B cell (primary cell): ENCODE data around the gene TOMM7. TPM values are rescaled to one million over a fixed set of nuclear protein-coding genes. Genes with fewer than 3 reads are reported as not detected.

ENCODE experiments used
- ATAC-seq: fragments of 200-7000 bp; cut with Tn5 transposase; one replicate; pipeline ENCODE4 v1.10.0; 2021; ENCODE audit warnings: low read depth, mild to moderate bottlenecking, moderate number of reproducible peaks, moderate library complexity
- CTCF ChIA-PET: fragments of 350-600 bp; sonication (Branson Sonifier 250); formaldehyde crosslinking; loops from one replicate; lab custom pipeline; 2021; ENCODE audit warnings: antibody characterized with exemption, inconsistent platforms; lab: Charles Lee
- POLR2A ChIA-PET: fragments of 350-600 bp; sonication (Branson Sonifier 250); formaldehyde crosslinking; loops from one replicate; lab custom pipeline; 2021; ENCODE audit warnings: antibody characterized with exemption; lab: Charles Lee
- DNase-seq: peaks from one replicate; pipeline ENCODE4 v3.0.0; 2013
- H2AFZ ChIP-seq: 2 replicates; pipeline ENCODE4 v1.6.1; 2012; ENCODE audit warnings: mild to moderate bottlenecking, low read depth, low read length; ENCODE audit not compliant: insufficient read depth, poor library complexity, severe bottlenecking
- H3K27ac ChIP-seq, 2 donors: 1 replicate in 1 of 2; 2 replicates in 1 of 2; pipeline ENCODE4 v1.5.1; 2012 to 2013; ENCODE audit warnings: low read length in 2 of 2, mild to moderate bottlenecking in 2 of 2, moderate library complexity in 1 of 2
- H3K27me3 ChIP-seq, 4 experiments: fragments of 200-600 bp in 1 of 4; sonication (generic) in 1 of 4; replicated peaks in 1 of 4; 1 replicate in 2 of 4; 2 replicates in 2 of 4; pipeline versions ENCODE4 v1.6.1 to v1.7.0; 2013 to 2016; ENCODE audit warnings: low read length in 3 of 4, mild to moderate bottlenecking in 2 of 4, mixed read lengths in 1 of 4, moderate library complexity in 1 of 4; ENCODE audit not compliant: insufficient read depth in 4 of 4, control insufficient read depth in 3 of 4; ENCODE audit errors: control extremely low read depth in 1 of 4
- H3K36me3 ChIP-seq, 2 experiments: replicated peaks in 1 of 2; 1 replicate in 1 of 2; 2 replicates in 1 of 2; pipeline versions ENCODE4 v1.6.1 to v1.7.1; 2013; ENCODE audit warnings: low read length in 1 of 2; ENCODE audit not compliant: insufficient read depth in 2 of 2, control insufficient read depth in 1 of 2; ENCODE audit errors: control extremely low read depth in 1 of 2, extremely low read depth in 1 of 2
- H3K4me1 ChIP-seq, 2 donors: fragments of 200-600 bp in 1 of 2; sonication (generic) in 1 of 2; 1 replicate in 1 of 2; 2 replicates in 1 of 2; pipeline versions ENCODE4 v1.5.1 to v1.6.1; 2013 to 2017; ENCODE audit warnings: low read length in 2 of 2; ENCODE audit not compliant: control insufficient read depth in 2 of 2, insufficient read depth in 2 of 2
- H3K4me2 ChIP-seq: replicated peaks from 2 replicates; pipeline ENCODE3; 2012; ENCODE audit warnings: mild to moderate bottlenecking, low read depth, low read length; ENCODE audit not compliant: poor library complexity, severe bottlenecking
- H3K4me3 ChIP-seq, 5 experiments: fragments of 200-600 bp in 1 of 5; sonication (generic) in 1 of 5; 1 replicate in 3 of 5; 2 replicates in 2 of 5; pipeline versions ENCODE4 v1.5.1 to v1.7.0; 2011 to 2016; ENCODE audit warnings: low read length in 4 of 5, mild to moderate bottlenecking in 4 of 5, low read depth in 2 of 5, control low read depth in 1 of 5, moderate library complexity in 1 of 5; ENCODE audit not compliant: insufficient read depth in 1 of 5; ENCODE audit errors: control extremely low read depth in 1 of 5, extremely low read depth in 1 of 5
- H3K79me2 ChIP-seq: fragments of 200-600 bp; sonication (generic); one replicate; pipeline ENCODE4 v1.6.0; 2016; ENCODE audit warnings: low read length; ENCODE audit not compliant: control insufficient read depth, insufficient read depth
- H3K9ac ChIP-seq: fragments of 200-600 bp; sonication (generic); 2 replicates; pipeline ENCODE4 v1.6.1; 2017; ENCODE audit warnings: mild to moderate bottlenecking, low read length, moderate library complexity
- H3K9me3 ChIP-seq, 3 donors: one replicate each; pipeline versions ENCODE4 v1.6.1 to v1.7.1; 2013; ENCODE audit warnings: low read length in 2 of 3; ENCODE audit not compliant: control insufficient read depth in 2 of 3, insufficient read depth in 1 of 3; ENCODE audit errors: control extremely low read depth in 1 of 3
- H4K20me1 ChIP-seq: 2 replicates; pipeline ENCODE4 v1.6.0; 2012; ENCODE audit warnings: mild to moderate bottlenecking, low read length; ENCODE audit not compliant: insufficient read depth, control insufficient read depth, poor library complexity, severe bottlenecking
- H3K27ac Mint-ChIP-seq: one replicate; pipeline ENCODE4 v1.8.0; 2021; ENCODE audit warnings: mixed read lengths
- H3K27me3 Mint-ChIP-seq: one replicate; pipeline ENCODE4 v1.8.0; 2021; ENCODE audit warnings: mixed read lengths
- H3K4me1 Mint-ChIP-seq: one replicate; pipeline ENCODE4 v1.8.0; 2021; ENCODE audit warnings: mixed read lengths
- H3K4me3 Mint-ChIP-seq: one replicate; pipeline ENCODE4 v1.8.0; 2021; ENCODE audit warnings: mixed read lengths
- H3K9me3 Mint-ChIP-seq: one replicate; pipeline ENCODE4 v1.8.0; 2022; ENCODE audit warnings: mixed read lengths; ENCODE audit not compliant: insufficient read depth
- CTCF ChIP-seq: fragments of 200-600 bp; IDR thresholded peaks from one replicate; pipeline ENCODE4 v1.8.0; 2022; ENCODE audit warnings: antibody characterized with exemption, mild to moderate bottlenecking
- EZH2 ChIP-seq: IDR thresholded peaks from 2 replicates; pipeline ENCODE4 v1.6.1; 2012; ENCODE audit warnings: borderline replicate concordance, low read depth, mild to moderate bottlenecking, moderate library complexity, low read length; ENCODE audit not compliant: insufficient read depth, poor library complexity, severe bottlenecking
- WGBS: methylation state at CpG from one replicate; pipeline ENCODE4 v1.1.5; 2013; ENCODE audit warnings: missing lambda C conversion rate; ENCODE audit not compliant: insufficient coverage; 5-methylcytosine and 5-hydroxymethylcytosine counted together
- intact Hi-C: fragments of 100-400 bp; cut with micrococcal nuclease; formaldehyde crosslinking; loops from one replicate; pipeline ENCODE4 v1.10.0; 2022
- polyA plus RNA-seq: library from polyadenylated mRNA; depleted of rRNA; stranded (reverse); fragments of >200 nt; gene quantifications from 2 replicates; pipeline ENCODE4 v1.2.3, GENCODE V29; 2012
- total RNA-seq, 2 donors: library from RNA; stranded (reverse); fragments of 120-200 nt in 1 of 2; gene quantifications; 1 replicate in 1 of 2; 2 replicates in 1 of 2; pipeline versions ENCODE4 v1.2.3 to v1.2.4, GENCODE V29; 2013 to 2022

TOMM7 gene
- total and polyA plus RNA-seq, 2 donors (not counting 1 experiment from before 2014, with no cell fraction given), result 276 to 437 TPM

GRCh38 chr7:22846961-22847360, 24.3 kb upstream of the TOMM7 start:
- H3K4me3 ChIP-seq, result no peak overlapping the region
- H4K20me1 ChIP-seq, result no peaks in the 10 kb centered on the region
- no peaks in the 10 kb centered on the region for H3K79me2 ChIP-seq
- no peaks in the 10 kb centered on the region for H3K27me3 Mint-ChIP-seq
- ChIA-PET CTCF (interaction anchor here (1.7 kb wide), 1 partner anchor 208 kb away, joined by 4 read pairs; no protein-coding TSS in a partner anchor), POLR2A (no interaction called here)
- H3K36me3 ChIP-seq, result no peaks in the 10 kb centered on the region
- no peaks in the 10 kb centered on the region for H3K4me1 Mint-ChIP-seq
- H3K27ac Mint-ChIP-seq, result no peak overlapping the region
- no peak overlapping the region for H2AFZ ChIP-seq
- WGBS, result 100% methylated on average over 1 of the region's 1 CpG
- no peak for DNase-seq
- no peak for TF ChIP-seq EZH2
- no peak for TF ChIP-seq CTCF
- H3K9ac ChIP-seq, result no peak overlapping the region
- H3K27ac ChIP-seq, result no peak overlapping the region
- no peak overlapping the region for H3K4me3 Mint-ChIP-seq
- no peaks in the 10 kb centered on the region for H3K27me3 ChIP-seq
- no peaks in the 10 kb centered on the region for H3K9me3 Mint-ChIP-seq
- no peak for ATAC-seq
- no peaks in the 10 kb centered on the region for H3K4me1 ChIP-seq
- H3K9me3 ChIP-seq, result no peaks in the 10 kb centered on the region
- no peak overlapping the region for H3K4me2 ChIP-seq
- intact Hi-C loops, result no loop called here

- intact Hi-C loops, result no loop called here
- H3K9ac ChIP-seq, result no peak overlapping the region
- no peaks in the 10 kb centered on the region for H3K4me1 ChIP-seq
- no peaks in the 10 kb centered on the region for H3K79me2 ChIP-seq
- Mint-ChIP-seq H3K9me3 (no peaks in the 10 kb centered on the region), H3K27me3 (no peaks in the 10 kb centered on the region), H3K27ac (no peak overlapping the region), H3K4me1 (no peaks in the 10 kb centered on the region), H3K4me3 (no peak overlapping the region)
- no peak overlapping the region for H3K4me3 ChIP-seq
- 100% methylated on average over 4 of the region's 4 CpGs for WGBS
- no peak for ATAC-seq
- CTCF ChIA-PET, result interaction anchor here (0.9 to 1.2 kb wide), 3 partner anchors 8 to 117 kb away, joined by 3 to 4 read pairs (median 4); no protein-coding TSS in a partner anchor
- no peak overlapping the region for H2AFZ ChIP-seq
- no peak overlapping the region for H3K4me2 ChIP-seq
- no peak overlapping the region for H3K27ac ChIP-seq
- POLR2A ChIA-PET, result no interaction called here
- H3K27me3 ChIP-seq, result no peaks in the 10 kb centered on the region
- TF ChIP-seq EZH2, result no peak
- TF ChIP-seq CTCF, result no peak
- H4K20me1 ChIP-seq, result no peaks in the 10 kb centered on the region
- no peaks in the 10 kb centered on the region for H3K36me3 ChIP-seq
- no peak for DNase-seq
- no peaks in the 10 kb centered on the region for H3K9me3 ChIP-seq
Observed at GRCh38 chr7:22845221-22845834, 22.7 kb upstream of the TOMM7 start.
